Measurements from ENCODE around the gene L1CAM.

L1CAM gene

GRCh38 chrX:153864561-153865320, 21.2 kb downstream of the L1CAM start:
- no peak for DNase-seq (ENCODE audit: low spot score)

- DNase-seq (ENCODE audit: low spot score): no peak
These were observed 21.9 kb downstream of the L1CAM start for GRCh38 chrX:153864101-153864500.

- DNase-seq (ENCODE audit: low spot score): no peak
These were observed 22.6 kb downstream of the L1CAM start for GRCh38 chrX:153863251-153863991.

- no peak for DNase-seq (ENCODE audit: low spot score)
These were observed 23.4 kb downstream of the L1CAM start for GRCh38 chrX:153862369-153863250.

DNA sequence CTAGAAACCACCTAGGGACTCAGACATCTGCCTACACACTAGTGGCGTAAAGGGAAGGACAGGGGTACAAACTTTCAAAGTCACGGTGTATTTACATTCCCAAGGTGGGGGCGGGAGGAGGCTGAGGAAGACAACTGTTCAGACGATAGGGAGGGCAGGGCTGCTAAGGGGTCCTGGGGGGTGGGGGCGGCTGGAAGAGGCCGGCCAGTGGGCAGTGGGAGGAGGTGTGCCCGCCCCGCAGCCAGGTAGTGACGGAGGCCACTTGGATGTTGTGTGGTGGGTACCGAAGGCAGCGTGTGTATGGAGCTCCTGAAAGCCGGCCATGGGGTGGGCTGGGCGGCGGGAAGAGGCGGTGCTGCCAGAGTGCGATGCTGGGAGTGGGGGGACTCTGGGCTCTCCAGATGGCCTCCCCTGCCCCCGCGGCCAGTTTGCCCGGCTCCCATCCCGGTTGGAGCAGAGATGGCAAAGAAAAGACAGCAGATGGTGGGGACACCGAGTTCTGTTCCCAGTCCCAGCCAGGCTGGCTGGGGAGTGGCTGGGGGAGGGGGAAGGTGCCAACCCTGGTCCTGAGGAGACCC, 24.2 kb downstream of the L1CAM start:
- no peak for DNase-seq (ENCODE audit: low spot score)

DNA sequence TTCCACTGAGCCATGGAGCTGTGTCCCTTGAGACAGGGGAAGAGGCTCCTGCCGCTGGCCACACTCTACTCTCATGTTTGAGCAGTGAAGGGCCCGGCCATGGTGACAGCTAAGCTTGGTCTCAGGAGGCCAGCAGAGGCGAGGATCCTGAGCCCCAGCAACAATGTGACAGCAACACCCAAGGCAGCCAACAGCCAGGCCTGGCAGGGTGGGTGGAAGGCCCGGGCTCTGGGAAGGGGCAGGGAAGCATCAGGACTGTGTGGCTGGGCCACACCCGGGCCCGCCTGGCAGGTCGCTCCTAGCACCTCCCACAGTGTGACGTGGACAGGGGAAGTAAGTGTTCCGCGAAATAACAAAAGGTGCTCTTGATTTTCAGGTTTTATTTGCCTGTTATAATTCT, 24.8 kb downstream of the L1CAM start:
- no peak for DNase-seq (ENCODE audit: low spot score)

- no peak for DNase-seq (ENCODE audit: low spot score)
These were observed 28.5 kb downstream of the L1CAM start for GRCh38 chrX:153857348-153857903.

DNA sequence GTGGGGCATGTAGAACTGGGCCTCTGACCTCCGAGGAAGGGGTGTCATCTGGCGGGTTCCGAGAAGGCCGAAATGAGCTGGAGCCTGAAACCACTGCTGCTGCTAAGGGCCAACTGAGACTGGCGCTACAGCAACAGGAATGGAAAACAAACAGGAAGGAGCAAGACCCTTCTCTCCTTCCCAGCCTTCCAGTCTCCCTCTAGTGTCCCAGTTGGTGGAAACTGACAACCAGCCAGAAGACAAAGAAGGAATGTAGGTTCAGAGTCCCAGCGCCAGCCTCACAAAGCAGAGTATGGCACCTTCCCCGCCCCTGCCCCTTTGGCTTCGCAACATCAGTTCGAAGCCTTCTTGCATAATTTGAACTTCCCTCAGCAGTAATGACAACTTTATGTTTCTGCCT, 31.3 kb downstream of the L1CAM start:
- DNase-seq (ENCODE audit: low spot score): no peak

- no peak for DNase-seq (ENCODE audit: low spot score)
These were observed 32.1 kb downstream of the L1CAM start for GRCh38 chrX:153853902-153854267.

DNA sequence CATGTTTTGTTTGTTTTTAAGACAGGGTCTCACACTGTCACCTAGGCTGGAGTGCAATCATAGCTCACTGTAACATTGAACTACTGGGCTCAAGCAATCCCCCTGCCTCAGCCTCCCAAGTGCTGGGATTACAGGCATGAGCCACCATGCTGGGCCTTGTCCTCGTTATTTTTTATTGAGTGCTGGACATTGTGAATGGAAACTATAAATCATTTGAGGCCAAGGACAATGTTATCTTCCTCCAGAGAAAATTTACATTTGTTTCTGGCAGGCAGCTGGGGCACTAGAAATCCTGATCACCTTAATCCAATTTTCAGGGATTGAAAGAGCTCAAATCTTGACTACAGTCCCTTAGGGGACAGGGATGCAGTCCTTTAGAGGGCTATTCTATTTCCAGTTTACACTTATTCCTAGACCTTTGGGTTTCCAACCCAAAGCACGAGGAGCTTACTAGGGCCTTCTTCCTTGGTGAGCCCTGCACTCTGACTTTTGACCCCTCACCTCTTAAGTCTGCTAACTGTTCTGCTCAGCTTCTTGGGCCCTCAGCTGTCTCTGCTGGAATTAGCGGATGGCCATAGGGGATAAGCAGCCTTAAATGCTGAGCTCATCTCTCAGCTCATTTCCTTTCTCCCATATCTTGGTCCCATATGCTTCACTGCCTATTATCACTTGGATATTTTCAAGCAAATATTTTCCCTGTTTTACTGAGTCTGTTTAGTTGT, 32.6 kb downstream of the L1CAM start:
- DNase-seq (ENCODE audit: low spot score): no peak

- DNase-seq (ENCODE audit: low spot score): no peak
These were observed 34.0 kb downstream of the L1CAM start for GRCh38 chrX:153851981-153852380.

GRCh38 chrX:153848325-153848724, 37.6 kb downstream of the L1CAM start:
- no peak for DNase-seq (ENCODE audit: low spot score)

DNA sequence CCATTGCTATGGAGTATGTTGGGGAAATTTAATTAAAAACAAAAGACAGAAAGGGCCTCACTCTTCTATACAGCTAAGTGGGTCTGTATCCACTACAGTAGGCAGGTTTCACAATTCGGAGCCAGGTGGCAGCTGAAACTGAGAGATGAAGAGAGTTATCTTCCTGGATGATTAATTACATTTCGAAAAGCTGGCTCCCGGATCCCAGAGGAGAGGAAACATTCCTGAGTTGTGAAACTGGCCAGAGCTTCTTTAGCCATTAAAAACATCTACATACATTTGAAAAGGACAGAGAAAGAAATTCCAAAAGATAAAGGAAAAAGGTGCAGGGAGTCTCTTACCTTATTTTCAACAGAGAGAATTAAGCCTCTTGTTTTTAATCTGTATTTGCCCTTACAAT, 40.1 kb downstream of the L1CAM start:
- no peak for DNase-seq (ENCODE audit: low spot score)

GRCh38 chrX:153845195-153845594, 40.8 kb downstream of the L1CAM start:
- DNase-seq (ENCODE audit: low spot score): no peak

DNA sequence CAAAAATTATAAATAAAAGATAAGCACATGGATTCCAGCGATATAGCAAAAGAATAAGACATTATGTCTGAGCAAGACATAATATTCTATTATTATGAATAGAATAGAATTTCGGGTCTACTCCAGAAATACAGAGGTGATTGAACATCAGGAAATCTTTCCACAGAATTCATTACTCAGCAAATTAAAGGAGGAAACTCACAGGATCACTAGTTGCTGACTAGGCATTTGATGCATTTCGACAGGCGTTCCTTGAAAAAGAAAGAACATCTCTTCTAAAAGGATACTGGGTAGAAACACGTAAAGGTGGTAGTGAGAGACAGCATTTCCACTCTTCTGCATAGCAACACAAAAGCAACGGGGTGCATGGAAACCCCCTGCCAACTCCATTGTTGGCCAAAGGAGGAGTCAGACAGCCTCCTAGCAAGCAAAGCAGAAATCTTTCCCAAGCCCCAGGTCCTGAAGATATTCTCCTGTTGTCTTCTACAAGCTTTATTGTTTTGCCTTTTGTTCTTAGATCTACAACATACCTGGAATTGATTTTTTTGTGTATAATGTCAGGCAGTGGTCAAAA, 41.4 kb downstream of the L1CAM start:
- DNase-seq (ENCODE audit: low spot score): no peak

DNA sequence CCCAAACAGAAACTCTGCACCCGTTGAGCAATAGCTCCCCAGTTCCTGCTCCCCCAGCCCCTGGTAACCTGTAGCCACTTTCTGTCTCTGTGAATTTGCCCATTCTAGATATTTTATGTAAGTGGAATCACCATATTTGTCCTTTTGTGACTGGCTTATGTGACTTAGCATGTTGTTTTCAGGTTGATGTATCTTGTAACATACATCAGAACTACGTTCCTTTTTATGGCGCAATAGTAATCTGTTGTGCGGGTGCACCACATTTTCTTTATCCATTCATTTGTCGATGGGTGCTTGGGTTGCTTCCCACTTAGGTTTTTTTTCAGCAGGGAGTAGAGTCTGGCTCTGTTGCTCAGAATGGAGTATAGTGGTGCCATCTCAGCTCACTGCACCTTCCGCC, 49.1 kb downstream of the L1CAM start:
- DNase-seq (ENCODE audit: low spot score): no peak

DNA sequence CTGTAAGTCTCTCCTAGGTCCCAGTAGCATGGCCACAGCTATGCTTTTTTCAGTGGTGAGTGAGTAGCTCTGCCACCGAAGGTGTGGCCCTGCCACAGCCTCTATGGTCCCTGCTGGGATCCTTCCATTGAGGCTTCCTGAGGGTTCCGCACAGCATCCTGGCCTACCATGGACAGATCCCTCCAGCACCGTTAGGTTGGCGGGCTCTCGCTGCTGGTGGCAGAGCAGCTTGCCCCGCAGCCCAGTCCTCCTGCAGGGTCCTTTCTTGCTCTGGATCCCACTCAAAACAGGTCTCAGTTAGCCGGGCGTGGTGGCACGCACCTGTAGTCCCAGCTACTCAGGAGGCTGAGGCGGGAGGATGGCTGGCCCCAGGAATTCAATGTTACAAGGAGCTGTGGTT, 53.2 kb downstream of the L1CAM start:
- DNase-seq (ENCODE audit: low spot score): no peak

DNA sequence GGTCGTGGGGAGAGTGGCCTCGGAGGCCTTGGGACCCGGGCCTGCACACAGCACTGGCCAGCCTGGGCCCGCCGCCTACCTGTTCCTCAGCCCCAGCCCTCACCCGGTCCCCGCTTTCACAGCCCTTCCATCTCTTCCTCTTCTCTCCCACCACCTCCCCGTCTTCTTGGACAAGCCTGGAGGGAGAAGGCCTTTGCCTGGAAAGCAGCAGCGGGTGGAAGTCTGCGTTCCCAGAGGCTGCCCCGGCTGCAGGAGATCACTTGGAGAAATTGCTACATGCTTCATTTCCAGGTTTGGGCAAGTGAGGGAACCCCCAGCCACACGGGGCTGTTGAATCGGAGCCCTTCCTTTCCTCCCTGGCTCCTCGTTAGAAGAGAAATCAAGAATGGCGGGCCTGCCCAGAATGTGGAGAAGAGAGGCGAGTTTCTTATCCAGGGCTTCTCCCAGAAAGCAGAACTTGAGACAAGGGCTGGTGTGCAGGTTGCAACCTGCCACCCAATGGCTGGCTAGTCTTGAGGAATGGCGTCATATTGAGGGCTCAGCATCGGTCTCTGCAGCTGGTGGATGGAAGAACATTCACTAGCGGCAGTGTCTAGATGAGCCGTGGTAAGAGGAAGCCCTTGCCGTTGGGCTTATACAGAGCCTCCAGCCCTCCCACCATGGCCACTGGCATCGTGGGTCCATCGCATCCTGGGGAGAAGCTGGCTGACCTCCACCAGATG, 54.4 kb downstream of the L1CAM start:
- no peak for DNase-seq (ENCODE audit: low spot score)

- no peak for DNase-seq (ENCODE audit: low spot score)
These were observed 55.1 kb downstream of the L1CAM start for GRCh38 chrX:153830640-153831428.
